Spinal cord (tissue), 10 donors: ENCODE data around the gene RASA3. TPM values are rescaled to one million over a fixed set of nuclear protein-coding genes. Genes with fewer than 3 reads are reported as not detected.
A peak's percentile ranks its signal among the peaks of the same experiment; 100 is the strongest.
"Not testable (repeated sequence)": the region's sequence is repeated elsewhere in the genome, so short reads cannot be mapped to it uniquely, and the experiment has no call there.

Experiments
- DNase-seq, 6 donors: peaks; one replicate each; pipeline versions ENCODE4 v3.0.0 to v3.0.0-alpha.2; 2013 to 2015; ENCODE audit warnings: low spot score in 6 of 6, low read depth in 4 of 6
- H3K27ac ChIP-seq: one replicate; pipeline ENCODE4 v1.5.1; 2013; ENCODE audit warnings: low read depth, low read length, control low read depth
- H3K27me3 ChIP-seq: one replicate; pipeline ENCODE4 v1.6.1; 2013; ENCODE audit warnings: low read length; ENCODE audit not compliant: control insufficient read depth, insufficient read depth
- H3K36me3 ChIP-seq: one replicate; pipeline ENCODE4 v1.6.1; 2013; ENCODE audit warnings: low read length; ENCODE audit not compliant: control insufficient read depth, insufficient read depth
- H3K4me1 ChIP-seq: one replicate; pipeline ENCODE4 v1.6.1; 2013; ENCODE audit warnings: low read length; ENCODE audit not compliant: control insufficient read depth, insufficient read depth
- H3K4me3 ChIP-seq: one replicate; pipeline ENCODE4 v1.5.1; 2013; ENCODE audit warnings: low read depth, low read length, control low read depth
- H3K9me3 ChIP-seq: one replicate; pipeline ENCODE4 v1.6.1; 2013; ENCODE audit warnings: low read length; ENCODE audit not compliant: control insufficient read depth, insufficient read depth
- WGBS: methylation state at CpG from one replicate; pipeline ENCODE4 v1.1.5; 2013; ENCODE audit warnings: missing lambda C conversion rate; ENCODE audit not compliant: insufficient coverage; 5-methylcytosine and 5-hydroxymethylcytosine counted together
- polyA plus RNA-seq, 2 donors: library from polyadenylated mRNA; unstranded; fragments of 120-200 nt; gene quantifications; one replicate each; pipeline ENCODE4 v1.2.1, GENCODE V29; 2013; ENCODE audit not compliant: insufficient read length in 2 of 2
- total RNA-seq, 2 donors: library from RNA; depleted of rRNA in 1 of 2; stranded (reverse); fragments of 120-200 nt in 1 of 2; fragments of >200 nt in 1 of 2; gene quantifications; one replicate each; pipeline versions ENCODE4 v1.2.3 to v1.2.4, GENCODE V29; 2013 to 2014
- donor health status: healthy.

The RASA3 gene
- total and polyA plus RNA-seq, 4 donors: 15.2 to 31.6 (median 23.2) TPM

DNA sequence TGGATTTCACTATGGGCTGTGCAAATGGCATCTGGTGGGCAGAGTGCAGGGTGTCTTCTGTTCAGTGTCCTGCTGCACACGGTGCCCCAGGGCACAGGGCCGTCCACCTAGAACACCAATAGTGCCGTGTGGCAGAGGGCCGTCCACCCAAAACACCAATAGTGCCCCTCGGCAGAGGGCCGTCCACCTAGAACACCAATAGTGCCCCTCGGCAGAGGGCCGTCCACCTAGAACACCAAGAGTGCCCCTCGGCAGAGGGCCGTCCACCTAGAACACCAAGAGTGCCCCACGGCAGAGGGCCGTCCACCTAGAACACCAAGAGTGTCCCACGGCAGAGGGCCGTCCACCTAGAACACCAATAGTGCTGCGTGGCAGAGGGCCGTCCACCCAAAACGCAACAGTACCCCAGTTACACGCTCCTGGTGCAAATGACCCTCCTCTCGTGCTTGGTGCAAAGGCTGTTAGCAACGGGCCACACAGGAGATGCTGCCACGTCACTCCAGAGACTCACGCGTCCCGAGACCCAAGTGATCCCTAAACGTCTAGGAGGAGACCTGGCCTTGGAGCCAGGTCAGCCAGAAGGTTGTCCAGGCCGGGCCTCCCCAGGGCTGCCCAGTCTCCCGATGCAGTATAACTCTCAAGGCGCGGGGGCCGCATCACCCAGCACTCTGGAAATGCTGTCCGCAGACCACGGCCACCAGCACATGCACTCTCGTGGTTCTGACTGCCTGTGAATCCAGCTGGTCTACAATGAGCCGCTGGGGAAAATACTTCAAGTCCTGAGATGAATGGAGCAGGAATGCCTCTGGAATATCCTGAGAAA is 51.5 kb downstream of the RASA3 start:
- Histone ChIP-seq H3K9me3 (no peaks in the 10 kb centered on the region), H3K4me3 (no peak overlapping the region), H3K36me3 (peaks cover 26% of the 10 kb centered on the region), H3K27ac (no peak overlapping the region), H3K27me3 (no peaks in the 10 kb centered on the region), H3K4me1 (peaks cover 59% of the 10 kb centered on the region)
- no peak for DNase-seq
- 94% methylated on average over 31 of the region's 34 CpGs for WGBS

GRCh38 chr13:114079601-114080536 is 52.6 kb downstream of the RASA3 start:
- Histone ChIP-seq H3K4me1 (peaks cover 64% of the 10 kb centered on the region), H3K27ac (no peak overlapping the region)
- WGBS: 83% methylated on average over 34 of the region's 37 CpGs

DNA sequence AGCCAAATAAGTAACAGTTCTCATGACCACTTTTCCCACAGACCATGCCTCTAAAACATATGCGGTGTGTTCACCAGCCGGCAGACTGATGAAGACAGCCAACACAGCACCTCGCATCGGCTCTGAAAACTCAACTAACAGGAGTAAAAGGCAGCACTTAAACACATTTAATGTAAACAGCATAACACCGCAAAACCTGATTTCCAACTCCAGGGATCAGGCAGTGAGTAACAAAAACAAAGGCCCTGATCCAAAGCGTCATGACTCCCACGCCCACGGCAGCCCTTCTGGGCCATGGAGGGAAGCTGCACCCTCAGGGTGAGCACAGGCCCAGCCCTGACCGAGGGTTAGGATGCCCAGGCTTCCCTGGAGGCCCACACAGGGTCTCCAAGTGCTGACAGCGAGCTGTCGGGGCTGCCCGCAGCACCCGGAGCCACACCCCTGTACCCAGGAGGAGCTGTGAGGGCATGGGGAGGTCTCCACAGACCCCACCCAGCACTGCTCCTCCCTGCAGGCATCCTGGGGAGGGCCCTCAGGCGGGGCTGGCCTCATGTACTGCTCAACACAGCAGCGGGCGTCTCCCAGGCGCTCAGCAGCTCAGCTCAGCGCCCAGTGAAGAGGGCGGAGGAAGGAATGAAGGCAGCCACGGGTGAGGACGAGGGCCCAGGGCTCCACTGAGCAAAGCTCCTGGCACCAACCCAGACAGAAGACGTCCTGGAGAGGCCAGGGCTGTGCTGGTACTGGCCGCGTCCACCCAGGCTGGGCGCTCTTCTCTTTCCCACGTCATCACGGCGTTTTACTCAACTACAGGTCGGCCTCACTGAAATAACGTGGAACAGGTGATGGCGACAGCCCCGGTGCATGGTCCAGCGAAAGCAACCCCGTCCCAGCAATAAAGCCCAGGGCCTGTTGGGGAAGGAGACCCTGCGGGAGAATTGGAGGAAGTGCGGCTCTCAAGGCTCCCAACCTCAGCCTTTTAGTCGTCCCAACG is 53.7 kb downstream of the RASA3 start:
- Histone ChIP-seq H3K27ac (peak overlapping the region; percentile 76), H3K4me3 (no peak overlapping the region), H3K4me1 (peaks cover 68% of the 10 kb centered on the region), H3K9me3 (no peaks in the 10 kb centered on the region), H3K36me3 (peaks cover 45% of the 10 kb centered on the region), H3K27me3 (no peaks in the 10 kb centered on the region)
- peak in 1 of 6 donors; percentile 50 for DNase-seq
- WGBS: 74% methylated on average over 33 of the region's 38 CpGs

More at GRCh38 chr13:114079601-114080536, 52.6 kb downstream of the RASA3 start:
- no peak for DNase-seq
- no peaks in the 10 kb centered on the region for H3K9me3 ChIP-seq
- no peaks in the 10 kb centered on the region for H3K27me3 ChIP-seq
- no peak overlapping the region for H3K4me3 ChIP-seq
- H3K36me3 ChIP-seq: peaks cover 35% of the 10 kb centered on the region

- Histone ChIP-seq H3K36me3 (peaks cover 45% of the 10 kb centered on the region), H3K4me1 (peaks cover 68% of the 10 kb centered on the region), H3K27me3 (no peaks in the 10 kb centered on the region), H3K9me3 (no peaks in the 10 kb centered on the region), H3K4me3 (no peak overlapping the region), H3K27ac (peak overlapping the region; percentile 76)
- 10% methylated on average over 12 of the region's 13 CpGs for WGBS
- DNase-seq: peak in 4 of 6 donors; percentile 58 to 95 (median 79)
Measured at GRCh38 chr13:114077933-114078325, 54.5 kb downstream of the RASA3 start.

GRCh38 chr13:114077099-114077932 is 55.1 kb downstream of the RASA3 start:
- no peak for DNase-seq
- WGBS: 39% methylated on average over 31 of the region's 34 CpGs
- Histone ChIP-seq H3K27me3 (no peaks in the 10 kb centered on the region), H3K9me3 (no peaks in the 10 kb centered on the region), H3K4me1 (peaks cover 66% of the 10 kb centered on the region), H3K4me3 (no peak overlapping the region), H3K36me3 (peaks cover 45% of the 10 kb centered on the region), H3K27ac (peak overlapping the region; percentile 10)

DNA sequence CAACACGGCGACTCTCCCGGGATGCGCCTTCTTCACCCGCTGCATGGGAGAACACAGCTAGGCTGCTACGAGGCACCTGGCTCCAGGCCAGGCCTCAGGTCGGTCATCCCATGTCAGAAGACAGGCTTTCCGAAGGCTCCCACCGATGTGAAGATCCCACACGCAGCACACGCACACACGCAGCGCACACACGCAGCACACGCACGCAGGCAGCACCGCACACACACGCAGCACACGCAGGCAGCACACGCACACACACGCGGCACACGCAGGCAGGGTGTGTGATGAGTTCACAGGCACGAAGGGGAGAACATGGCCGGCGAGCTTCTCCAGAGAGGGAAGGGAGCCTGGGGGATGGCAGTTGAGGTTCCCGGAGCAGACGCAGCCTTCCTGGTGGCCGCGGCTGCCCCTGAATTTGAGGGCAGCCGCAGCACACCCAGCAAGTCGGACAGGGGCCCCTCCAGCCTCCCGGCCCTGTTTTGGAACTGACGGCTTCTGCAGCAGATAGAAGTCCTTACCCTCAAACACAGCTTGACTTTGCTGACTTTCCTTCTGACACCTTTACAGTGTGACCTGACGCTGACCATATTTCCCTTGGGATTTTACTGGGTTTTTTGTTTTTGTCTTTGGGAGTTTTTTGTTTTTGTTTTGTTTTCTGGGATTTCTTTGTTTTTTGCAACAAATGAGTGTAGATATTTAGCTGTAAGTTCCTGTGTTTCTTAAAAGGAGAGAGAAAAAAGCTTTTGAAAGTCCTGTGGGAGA is 55.9 kb downstream of the RASA3 start:
- WGBS: 90% methylated on average over 30 of the region's 35 CpGs
- Histone ChIP-seq H3K27ac (peak overlapping the region; percentile 10), H3K4me1 (peaks cover 66% of the 10 kb centered on the region)

DNA sequence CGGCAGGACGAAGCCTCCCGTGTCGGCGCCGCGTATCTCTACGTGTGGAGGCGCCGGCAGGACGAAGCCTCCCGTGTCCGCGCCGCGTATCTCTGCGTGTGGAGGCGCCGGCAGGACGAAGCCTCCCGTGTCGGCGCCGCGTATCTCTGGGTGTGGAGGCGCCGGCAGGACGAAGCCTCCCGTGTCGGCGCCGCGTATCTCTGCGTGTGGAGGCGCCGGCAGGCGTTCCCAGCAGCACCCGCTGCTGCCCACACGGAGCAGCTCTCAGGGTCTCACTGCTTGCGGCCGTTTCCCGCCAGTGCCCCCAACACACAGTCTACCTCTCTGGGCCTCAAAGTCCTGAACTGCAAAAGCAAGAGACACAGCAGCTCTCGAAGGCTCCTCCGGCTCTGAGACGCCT is 56.6 kb downstream of the RASA3 start:
- H3K27ac ChIP-seq, H3K27me3 ChIP-seq, H3K9me3 ChIP-seq, H3K4me3 ChIP-seq, DNase-seq: not testable (repeated sequence)
- peaks cover 42% of the 10 kb centered on the region for H3K36me3 ChIP-seq
- H3K4me1 ChIP-seq: peaks cover 70% of the 10 kb centered on the region
- no CpG with 5 or more reads among the region's 45 CpGs for WGBS

More for the DNA sequence above, 55.9 kb downstream of the RASA3 start:
- Histone ChIP-seq H3K27me3 (no peaks in the 10 kb centered on the region), H3K9me3 (no peaks in the 10 kb centered on the region), H3K36me3 (peaks cover 45% of the 10 kb centered on the region), H3K4me3 (no peak overlapping the region)
- no peak for DNase-seq
